Activated CD4-positive, alpha-beta T cell treated with anti-CD3 and anti-CD28 coated beads, Interleukin-2, amount 10 ng/mL, durations not matched to agents 24 days and 14 days (primary cell): Measurements from ENCODE around the gene APOC3. TPM values are rescaled to one million over a fixed set of nuclear protein-coding genes. Genes with fewer than 3 reads are reported as not detected.
A peak's percentile ranks its signal among the peaks of the same experiment; 100 is the strongest.

Source experiments
- DNase-seq: peaks from one replicate; pipeline ENCODE4 v3.0.0; 2022
- H3K27ac Mint-ChIP-seq: one replicate; pipeline ENCODE4 v1.8.0; 2022; ENCODE audit warnings: mild to moderate bottlenecking, mixed read lengths
- H3K27me3 Mint-ChIP-seq: one replicate; pipeline ENCODE4 v1.8.0; 2022; ENCODE audit warnings: mixed read lengths
- H3K36me3 Mint-ChIP-seq: one replicate; pipeline ENCODE4 v1.8.0; 2022; ENCODE audit warnings: low read depth, mild to moderate bottlenecking, mixed read lengths
- H3K4me1 Mint-ChIP-seq: one replicate; pipeline ENCODE4 v1.8.0; 2021; ENCODE audit warnings: mixed read lengths
- H3K4me3 Mint-ChIP-seq: one replicate; pipeline ENCODE4 v1.8.0; 2022; ENCODE audit warnings: mild to moderate bottlenecking, moderate library complexity, mixed read lengths
- H3K9me3 Mint-ChIP-seq: one replicate; pipeline ENCODE4 v1.8.0; 2021; ENCODE audit warnings: mixed read lengths
- intact Hi-C: fragments of 100-400 bp; cut with micrococcal nuclease; formaldehyde crosslinking; loops from one replicate; pipeline ENCODE4 v1.15.1; 2023
- total RNA-seq: library from RNA; stranded (reverse); gene quantifications from 2 replicates; pipeline ENCODE4 v1.2.3, GENCODE V29; 2022

Gene APOC3
- not detected in 2 replicates for total RNA-seq

DNA sequence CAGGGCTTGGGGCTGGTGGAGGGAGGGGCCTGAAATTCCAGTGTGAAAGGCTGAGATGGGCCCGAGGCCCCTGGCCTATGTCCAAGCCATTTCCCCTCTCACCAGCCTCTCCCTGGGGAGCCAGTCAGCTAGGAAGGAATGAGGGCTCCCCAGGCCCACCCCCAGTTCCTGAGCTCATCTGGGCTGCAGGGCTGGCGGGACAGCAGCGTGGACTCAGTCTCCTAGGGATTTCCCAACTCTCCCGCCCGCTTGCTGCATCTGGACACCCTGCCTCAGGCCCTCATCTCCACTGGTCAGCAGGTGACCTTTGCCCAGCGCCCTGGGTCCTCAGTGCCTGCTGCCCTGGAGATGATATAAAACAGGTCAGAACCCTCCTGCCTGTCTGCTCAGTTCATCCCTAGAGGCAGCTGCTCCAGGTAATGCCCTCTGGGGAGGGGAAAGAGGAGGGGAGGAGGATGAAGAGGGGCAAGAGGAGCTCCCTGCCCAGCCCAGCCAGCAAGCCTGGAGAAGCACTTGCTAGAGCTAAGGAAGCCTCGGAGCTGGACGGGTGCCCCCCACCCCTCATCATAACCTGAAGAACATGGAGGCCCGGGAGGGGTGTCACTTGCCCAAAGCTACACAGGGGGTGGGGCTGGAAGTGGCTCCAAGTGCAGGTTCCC, at the start of gene APOC3:
TSS of gene APOC3 (plus strand) at position 383 of the 659 bp plus-strand sequence. CDS start 676 bp downstream, outside the sequence.
- no peak for DNase-seq
- H3K9me3 Mint-ChIP-seq: no peaks in the 10 kb centered on the region
- intact Hi-C loops: no loop called here
- H3K4me3 Mint-ChIP-seq: no peak within 1 kb of the TSS
- H3K36me3 Mint-ChIP-seq: no peaks in the 10 kb centered on the region
- peaks cover 4% of the 10 kb centered on the region for H3K27me3 Mint-ChIP-seq
- H3K27ac Mint-ChIP-seq: no peak within 1 kb of the TSS
- H3K4me1 Mint-ChIP-seq: no peaks in the 10 kb centered on the region

DNA sequence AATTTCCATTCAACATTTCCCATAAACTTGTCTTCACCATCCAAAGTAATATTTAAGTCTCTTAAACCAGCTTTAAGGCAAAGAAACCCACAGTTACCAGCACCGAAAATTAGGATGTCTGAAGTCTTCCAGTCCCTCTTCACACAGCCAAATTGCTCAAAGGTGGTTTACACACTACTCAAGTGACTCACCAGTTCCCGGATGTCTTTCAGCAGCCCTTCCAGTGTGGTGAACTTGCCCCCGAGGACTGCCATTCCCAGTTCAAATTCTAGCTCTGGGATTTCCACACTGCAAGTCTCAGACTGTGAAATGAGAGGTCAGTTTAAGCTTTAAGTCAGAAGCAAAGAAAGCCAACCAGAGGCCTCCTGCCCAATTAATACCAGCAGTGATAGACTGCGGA, 47.0 kb upstream of the APOC3 start:
- Mint-ChIP-seq H3K4me1 (peaks cover 55% of the 10 kb centered on the region), H3K4me3 (no peak overlapping the region), H3K36me3 (peaks cover 87% of the 10 kb centered on the region), H3K27ac (peak overlapping the region; percentile 59), H3K27me3 (no peaks in the 10 kb centered on the region), H3K9me3 (no peaks in the 10 kb centered on the region)
- intact Hi-C loops: no loop called here
- DNase-seq: no peak

DNA sequence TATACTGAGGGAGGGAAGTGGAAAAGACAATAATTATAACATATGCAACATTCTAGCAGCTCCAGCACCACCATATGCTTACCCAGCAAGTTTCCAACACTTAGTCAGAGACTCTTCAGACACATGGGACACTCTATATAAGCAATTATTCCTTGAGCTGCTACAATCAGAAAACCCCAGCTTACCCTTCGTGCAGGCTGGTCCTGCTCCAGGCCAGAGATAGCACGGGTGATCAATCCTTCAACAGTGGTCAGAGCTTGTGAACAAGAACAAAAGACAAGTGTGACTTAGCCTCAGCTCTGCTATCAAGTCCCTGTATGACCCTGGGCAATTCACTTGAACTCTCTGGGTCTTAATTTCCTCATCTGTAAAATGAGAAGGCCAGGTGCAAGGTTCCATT, 43.4 kb upstream of the APOC3 start:
- Mint-ChIP-seq H3K4me1 (peaks cover 52% of the 10 kb centered on the region), H3K4me3 (peak overlapping the region; percentile 97), H3K9me3 (no peaks in the 10 kb centered on the region), H3K27me3 (peaks cover 2% of the 10 kb centered on the region), H3K36me3 (peaks cover 57% of the 10 kb centered on the region), H3K27ac (no peak overlapping the region)
- intact Hi-C loops: loop anchor here (5.0 kb wide), 1 partner anchor 446 kb away; the partner anchor contains the start of genes PCSK7 and RNF214
- DNase-seq: no peak

DNA sequence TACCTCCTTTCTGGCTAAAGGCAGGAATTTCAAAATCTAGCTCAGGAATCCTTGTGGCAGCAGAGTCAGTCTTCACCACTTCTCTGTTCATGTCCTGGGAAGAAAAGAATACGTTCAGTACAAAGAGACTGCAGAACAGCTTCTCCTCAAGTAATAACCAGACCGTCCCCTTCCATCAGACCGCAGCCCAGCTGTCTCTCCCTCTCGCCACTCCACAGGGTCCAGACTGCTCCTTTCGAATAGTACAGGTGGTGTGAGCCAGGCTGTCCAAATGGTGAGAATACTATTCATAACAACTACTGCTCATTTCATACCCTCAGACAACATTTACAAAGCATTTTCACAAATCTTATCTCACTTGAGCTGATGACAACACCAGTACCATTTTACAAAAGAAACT, 42.7 kb upstream of the APOC3 start:
- H3K4me1 Mint-ChIP-seq: peaks cover 53% of the 10 kb centered on the region
- H3K9me3 Mint-ChIP-seq: no peaks in the 10 kb centered on the region
- DNase-seq: no peak
- peak overlapping the region; percentile 76 for H3K27ac Mint-ChIP-seq
- peaks cover 2% of the 10 kb centered on the region for H3K27me3 Mint-ChIP-seq
- H3K36me3 Mint-ChIP-seq: peaks cover 52% of the 10 kb centered on the region
- intact Hi-C loops: loop anchor here (5.0 kb wide), 1 partner anchor 445 kb away; the partner anchor contains the start of genes PCSK7 and RNF214
- H3K4me3 Mint-ChIP-seq: peak overlapping the region; percentile 97

DNA sequence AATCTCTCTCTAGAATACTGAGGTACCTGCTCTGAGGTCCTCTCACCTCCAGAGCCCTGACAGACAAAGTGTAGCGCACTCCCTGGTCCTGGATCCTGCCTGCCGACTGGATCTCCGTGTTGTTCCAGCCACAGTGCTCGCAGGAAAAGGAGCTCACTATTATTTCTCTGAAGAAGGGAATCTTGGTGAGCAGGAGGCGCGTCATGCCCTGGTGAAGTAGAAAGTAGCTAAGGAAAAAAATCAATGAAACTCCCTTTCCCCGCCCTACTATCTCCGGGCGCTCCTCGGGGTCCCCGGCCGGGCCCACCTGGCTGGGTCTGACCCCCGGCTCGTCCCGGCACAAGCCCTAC, 42.3 kb upstream of the APOC3 start:
- peaks cover 49% of the 10 kb centered on the region for H3K4me1 Mint-ChIP-seq
- no peaks in the 10 kb centered on the region for H3K9me3 Mint-ChIP-seq
- H3K27me3 Mint-ChIP-seq: peaks cover 2% of the 10 kb centered on the region
- DNase-seq: no peak
- peak overlapping the region; percentile 76 for H3K27ac Mint-ChIP-seq
- peaks cover 47% of the 10 kb centered on the region for H3K36me3 Mint-ChIP-seq
- intact Hi-C loops: loop anchor here (5.0 kb wide), 1 partner anchor 445 kb away; the partner anchor contains the start of genes PCSK7 and RNF214
- peak overlapping the region; percentile 97 for H3K4me3 Mint-ChIP-seq

DNA sequence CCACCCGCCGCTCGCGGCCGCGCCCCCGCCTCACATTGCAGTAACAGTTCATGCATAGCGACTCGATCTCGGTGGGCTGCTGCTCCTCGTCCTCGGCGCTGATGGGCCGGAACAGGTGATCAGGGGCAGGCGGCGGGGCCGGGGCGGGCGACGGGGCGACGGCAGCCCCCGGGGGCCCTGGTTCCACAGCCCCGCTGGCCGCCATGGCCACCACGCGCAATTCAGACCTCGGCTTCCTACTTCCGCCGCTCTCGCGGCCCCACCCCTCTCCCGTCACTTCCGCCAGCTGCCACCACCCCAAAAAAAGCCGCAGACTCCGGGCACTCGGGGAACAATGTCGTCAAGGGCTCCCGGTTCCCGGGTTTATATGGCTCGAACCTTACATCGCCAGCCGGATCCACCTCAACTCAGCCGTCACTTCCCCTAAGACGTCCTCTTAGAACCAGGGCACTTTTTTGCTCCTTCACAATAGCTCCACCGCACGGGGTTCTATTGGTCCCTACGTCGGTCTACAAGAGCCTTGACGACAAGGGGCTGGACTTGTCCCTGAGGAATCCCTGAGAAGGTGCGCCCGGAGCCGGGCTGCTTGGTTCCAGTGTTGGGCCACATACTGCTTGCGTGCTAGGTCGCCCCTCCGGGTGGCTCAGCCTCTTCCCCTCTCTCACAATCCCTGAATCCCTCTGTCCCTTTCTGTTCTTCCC, 41.8 kb upstream of the APOC3 start, which contains the start of gene ZPR1:
TSS of gene ZPR1 (minus strand) at position 238 of the 701 bp plus-strand sequence. CDS start at position 205, 33 bp downstream.
- DNase-seq: peak; percentile 97
- H3K27me3 Mint-ChIP-seq: peaks cover 2% of the 10 kb centered on the region
- H3K4me3 Mint-ChIP-seq: peak within 1 kb of the TSS; percentile 97
- intact Hi-C loops: loop anchor here (1.0 to 5.0 kb wide), 3 partner anchors 15 to 444 kb away; partner anchors contain the start of genes PCSK7 and RNF214
- peaks cover 42% of the 10 kb centered on the region for H3K36me3 Mint-ChIP-seq
- H3K4me1 Mint-ChIP-seq: peaks cover 44% of the 10 kb centered on the region
- H3K27ac Mint-ChIP-seq: peak within 1 kb of the TSS; percentile 87
- no peaks in the 10 kb centered on the region for H3K9me3 Mint-ChIP-seq

DNA sequence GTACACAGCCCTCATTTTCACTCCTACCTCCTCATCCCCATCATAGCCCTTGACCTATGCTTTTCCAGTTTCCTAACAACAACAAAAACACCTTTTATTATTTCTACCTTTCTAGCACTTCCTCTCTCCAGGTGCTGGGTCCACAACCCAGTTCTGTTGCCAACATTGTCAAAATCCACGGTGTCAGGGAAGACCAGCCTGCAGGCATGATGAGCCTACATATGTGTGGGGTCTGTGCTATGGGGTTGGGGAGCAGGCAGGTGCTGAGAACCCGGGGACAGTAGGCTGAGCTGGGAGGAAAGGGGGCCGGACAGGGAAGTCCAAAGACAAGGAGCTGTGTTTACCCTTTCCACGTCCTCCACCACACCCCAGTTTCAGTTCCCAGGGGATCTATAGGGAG, 41.2 kb upstream of the APOC3 start:
- peaks cover 4% of the 10 kb centered on the region for H3K27me3 Mint-ChIP-seq
- peaks cover 36% of the 10 kb centered on the region for H3K36me3 Mint-ChIP-seq
- peak overlapping the region; percentile 97 for H3K4me3 Mint-ChIP-seq
- DNase-seq: no peak
- peak overlapping the region; percentile 87 for H3K27ac Mint-ChIP-seq
- intact Hi-C loops: loop anchor here (1.0 to 5.0 kb wide), 3 partner anchors 15 to 444 kb away; partner anchors contain the start of genes PCSK7 and RNF214
- no peaks in the 10 kb centered on the region for H3K9me3 Mint-ChIP-seq
- peaks cover 42% of the 10 kb centered on the region for H3K4me1 Mint-ChIP-seq

DNA sequence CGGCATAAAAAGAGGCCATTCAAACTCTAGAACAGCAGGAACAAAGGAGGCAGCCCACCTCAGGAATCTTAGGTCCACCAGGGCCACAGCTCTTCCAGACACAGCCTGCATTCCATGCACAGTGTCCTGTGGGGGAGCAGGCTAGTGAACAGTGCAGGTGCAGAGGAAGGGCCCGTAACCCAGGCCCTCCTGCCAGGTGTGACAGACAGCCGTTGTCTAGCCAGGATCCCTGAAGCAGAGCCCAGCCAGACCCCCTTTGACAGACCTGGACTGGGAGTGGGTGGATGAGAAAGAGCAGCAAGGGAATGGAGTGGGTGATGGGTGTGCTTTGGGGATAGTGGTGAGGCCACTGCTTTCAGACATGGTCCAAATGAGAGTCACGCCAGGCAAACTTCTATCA, 40.7 kb upstream of the APOC3 start:
- Mint-ChIP-seq H3K9me3 (no peaks in the 10 kb centered on the region), H3K27me3 (peaks cover 4% of the 10 kb centered on the region), H3K36me3 (peaks cover 34% of the 10 kb centered on the region), H3K4me1 (peaks cover 42% of the 10 kb centered on the region), H3K4me3 (no peak overlapping the region), H3K27ac (no peak overlapping the region)
- DNase-seq: no peak
- intact Hi-C loops: loop anchor here (1.0 to 5.0 kb wide), 3 partner anchors 16 to 443 kb away; partner anchors contain the start of genes PCSK7 and RNF214

DNA sequence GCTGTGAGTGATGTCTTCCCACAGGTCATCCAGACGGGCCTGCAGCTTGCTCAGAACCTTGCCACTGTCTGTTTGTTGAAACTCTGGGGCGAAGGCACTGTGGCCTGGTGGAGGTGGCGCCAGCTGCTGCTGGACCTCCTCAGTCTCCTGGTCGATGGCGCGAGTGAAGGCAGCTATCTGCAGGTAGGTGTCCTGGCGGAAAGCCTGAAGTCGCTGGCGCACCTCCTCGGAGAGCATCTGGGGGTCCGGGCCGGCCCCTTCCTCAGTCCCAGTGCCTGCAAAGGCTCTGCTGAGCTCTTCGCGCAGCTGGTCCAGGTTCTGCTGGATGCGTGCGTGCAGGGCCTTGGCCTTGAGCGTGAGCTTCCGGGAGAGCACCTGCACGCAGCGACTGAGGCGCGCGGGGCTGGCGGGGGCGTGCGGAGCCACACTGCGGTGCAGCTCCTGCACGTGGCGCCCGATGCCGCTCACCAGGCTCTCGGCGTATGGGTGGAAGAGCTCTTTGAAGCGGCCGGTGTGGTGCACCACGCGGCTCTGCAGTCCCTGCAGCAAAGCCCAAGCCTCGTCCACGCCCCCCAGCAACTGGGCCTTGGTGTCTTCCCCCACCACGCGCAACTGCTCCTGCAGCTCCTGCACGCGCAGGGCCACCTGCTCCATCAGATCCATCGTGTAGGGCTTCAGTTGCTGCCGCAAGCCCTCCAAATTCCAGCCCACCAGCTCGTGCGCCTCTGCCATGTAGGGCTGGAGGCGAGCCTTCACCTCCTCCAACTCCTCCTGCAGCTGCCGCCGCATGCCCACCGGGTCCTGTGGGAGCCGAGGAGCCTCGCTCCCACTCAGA, 39.3 kb upstream of the APOC3 start:
- Mint-ChIP-seq H3K9me3 (no peaks in the 10 kb centered on the region), H3K4me1 (peaks cover 33% of the 10 kb centered on the region)
- intact Hi-C loops: loop anchor here (1.0 to 2.0 kb wide), 2 partner anchors 46 to 316 kb away; partner anchors contain the start of gene APOA1

DNA sequence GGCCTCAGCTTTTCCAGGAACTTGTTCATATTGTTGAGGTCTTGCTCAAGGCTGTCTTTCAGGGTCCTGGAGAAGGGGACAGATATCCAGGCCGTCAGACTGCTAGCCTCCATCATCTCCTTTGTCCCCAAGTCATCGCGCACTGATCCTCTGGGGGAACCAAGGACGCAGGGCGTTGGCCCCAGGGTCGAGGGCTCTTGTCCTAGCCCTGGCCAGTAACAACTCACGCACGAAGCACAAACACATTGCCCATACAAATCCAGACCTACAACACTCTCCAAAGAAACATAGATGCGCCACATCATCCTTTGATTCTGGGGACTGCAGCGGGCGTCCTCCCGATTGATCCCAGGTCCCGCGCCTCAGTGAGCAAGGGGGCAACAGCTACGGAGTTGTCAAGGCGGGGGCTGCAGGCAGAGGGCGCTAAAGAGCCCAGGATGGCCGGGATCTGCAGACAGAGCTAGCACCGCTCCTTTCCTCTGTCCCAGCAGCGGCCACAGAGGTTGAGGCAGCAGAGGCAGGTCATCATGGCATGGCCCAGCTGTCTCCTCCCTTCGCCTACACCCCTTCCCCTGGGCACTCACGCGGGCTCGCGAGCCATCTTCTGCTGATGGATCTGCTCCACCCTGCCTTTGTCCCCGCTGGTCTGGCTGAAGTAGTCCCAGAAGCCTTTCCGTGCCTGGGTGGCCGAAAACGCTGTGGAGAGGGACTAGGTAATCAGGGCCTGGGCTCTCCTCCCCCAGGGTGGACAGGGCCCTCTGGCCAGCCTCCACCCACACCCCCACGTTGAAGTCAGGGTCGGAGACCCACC, 38.5 kb upstream of the APOC3 start:
- peaks cover 4% of the 10 kb centered on the region for H3K27me3 Mint-ChIP-seq
- peak overlapping the region; percentile 28 for H3K4me3 Mint-ChIP-seq
- H3K27ac Mint-ChIP-seq: no peak overlapping the region
- H3K4me1 Mint-ChIP-seq: peaks cover 28% of the 10 kb centered on the region
- peaks cover 13% of the 10 kb centered on the region for H3K36me3 Mint-ChIP-seq
- intact Hi-C loops: loop anchor here (1.0 to 2.0 kb wide), 2 partner anchors 46 to 315 kb away; partner anchors contain the start of gene APOA1
- peak; percentile 94 for DNase-seq
- H3K9me3 Mint-ChIP-seq: no peaks in the 10 kb centered on the region

More for the DNA sequence above, 39.3 kb upstream of the APOC3 start:
- H3K27ac Mint-ChIP-seq: no peak overlapping the region
- no peak overlapping the region for H3K4me3 Mint-ChIP-seq
- peaks cover 4% of the 10 kb centered on the region for H3K27me3 Mint-ChIP-seq
- DNase-seq: no peak
- peaks cover 20% of the 10 kb centered on the region for H3K36me3 Mint-ChIP-seq

DNA sequence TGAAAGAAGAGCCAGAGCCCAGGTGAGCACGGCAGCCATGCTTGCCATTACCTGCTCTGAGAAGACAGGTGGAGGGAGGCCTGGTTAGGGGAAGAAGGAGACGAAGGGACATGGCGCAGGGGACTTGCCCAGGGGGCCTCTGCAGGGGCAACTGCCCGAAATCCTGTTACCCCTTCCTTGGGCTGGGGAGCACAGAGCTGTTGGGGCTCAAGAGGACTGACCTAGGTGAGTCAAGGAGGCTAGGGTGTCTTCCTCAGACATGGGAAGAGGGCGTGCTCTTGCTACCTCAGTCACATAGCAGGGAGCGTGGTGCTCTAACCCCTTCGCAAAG, 37.9 kb upstream of the APOC3 start, which contains the start of gene APOA5:
TSS of gene APOA5 (minus strand) at position 67 of the 331 bp plus-strand sequence. CDS start at position 48, 19 bp downstream.
- no peak within 1 kb of the TSS for H3K27ac Mint-ChIP-seq
- DNase-seq: no peak
- peaks cover 8% of the 10 kb centered on the region for H3K36me3 Mint-ChIP-seq
- H3K4me3 Mint-ChIP-seq: peak within 1 kb of the TSS; percentile 28
- intact Hi-C loops: loop anchor here (1.0 to 2.0 kb wide), 2 partner anchors 45 to 315 kb away; partner anchors contain the start of gene APOA1
- no peaks in the 10 kb centered on the region for H3K9me3 Mint-ChIP-seq
- H3K4me1 Mint-ChIP-seq: peaks cover 22% of the 10 kb centered on the region
- peaks cover 4% of the 10 kb centered on the region for H3K27me3 Mint-ChIP-seq

DNA sequence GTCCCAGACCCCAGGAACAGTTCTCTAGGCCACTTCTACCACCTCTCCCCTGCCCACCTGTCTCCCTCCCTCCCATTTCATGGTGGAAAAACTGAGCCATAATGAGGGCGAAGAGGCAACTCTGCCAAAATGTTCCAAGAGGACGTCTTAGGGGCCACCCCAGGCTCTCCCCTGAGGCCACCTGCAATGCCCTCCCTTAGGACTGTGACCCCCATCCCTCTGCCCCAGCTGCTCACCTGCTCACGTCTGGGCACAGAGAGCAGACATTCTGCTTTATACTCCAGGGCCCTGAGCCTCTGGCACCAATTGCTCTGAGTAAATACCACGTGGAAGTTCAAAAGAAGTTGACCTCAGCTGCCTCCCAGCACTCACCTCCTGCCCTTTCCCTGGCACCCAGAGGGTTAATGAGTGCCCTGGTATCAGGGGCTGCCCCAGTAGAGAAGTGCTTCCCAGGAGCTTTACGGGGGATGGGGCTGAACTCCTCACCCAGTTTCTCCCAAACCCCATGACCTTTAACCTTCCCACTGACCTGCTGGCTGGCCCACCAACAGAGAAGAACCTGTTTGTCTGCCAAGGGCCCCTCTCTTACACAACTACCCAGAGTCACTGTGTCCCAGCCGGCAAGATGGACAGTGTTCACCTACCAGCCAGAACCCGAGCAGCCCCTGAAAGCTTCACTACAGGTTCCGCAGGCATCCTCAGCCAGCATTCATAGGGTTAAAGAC, 37.4 kb upstream of the APOC3 start:
- H3K4me1 Mint-ChIP-seq: peaks cover 18% of the 10 kb centered on the region
- H3K27me3 Mint-ChIP-seq: peaks cover 6% of the 10 kb centered on the region
- peaks cover 3% of the 10 kb centered on the region for H3K36me3 Mint-ChIP-seq
- DNase-seq: no peak
- H3K27ac Mint-ChIP-seq: no peak overlapping the region
- intact Hi-C loops: no loop called here
- no peak overlapping the region for H3K4me3 Mint-ChIP-seq
- no peaks in the 10 kb centered on the region for H3K9me3 Mint-ChIP-seq
